Cardiac fibroblast (primary cell): ENCODE measurements around the gene LRRC15.

Source experiments
- DNase-seq, 2 donors: peaks; one replicate each; pipeline versions ENCODE4 v3.0.0 to v3.0.0-alpha.2; 2010; ENCODE audit warnings: low read depth in 2 of 2
- H3K4me3 ChIP-seq, 2 donors: replicated peaks in 1 of 2; 1 replicate in 1 of 2; 2 replicates in 1 of 2; pipeline ENCODE4 v1.5.1; 2011; ENCODE audit warnings: low read depth in 2 of 2, low read length in 2 of 2, mild to moderate bottlenecking in 2 of 2, moderate library complexity in 1 of 2
- TF ChIP-seq, protein P1 (sequence below): IDR thresholded peaks from one replicate; pipeline ENCODE4 v1.5.1; 2011; ENCODE audit warnings: low read depth, mild to moderate bottlenecking, low read length, inconsistent platforms

The LRRC15 gene

DNA sequence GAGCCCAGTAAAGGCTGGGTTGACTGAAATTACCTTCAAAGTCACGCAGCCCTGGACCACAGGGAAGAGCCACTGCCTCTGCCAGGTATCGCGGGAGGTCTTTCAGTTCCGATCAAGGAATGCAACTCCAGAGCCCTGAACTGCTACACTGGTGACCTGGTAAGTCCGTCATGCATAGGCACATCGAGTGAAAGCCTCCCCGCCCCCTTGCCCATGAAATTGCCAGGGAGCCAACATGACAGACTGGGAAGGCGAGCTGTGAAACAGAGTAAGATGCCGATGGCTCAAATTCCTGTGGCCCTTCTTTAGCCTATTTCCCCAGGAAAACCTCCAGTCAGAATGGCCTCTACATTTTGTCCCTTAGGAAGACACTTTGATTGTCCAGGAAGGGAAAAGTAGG lies 31.8 kb upstream of the LRRC15 start:
- peak in 1 of 2 donors; percentile 29 for DNase-seq
- TF ChIP-seq, protein P1, sequence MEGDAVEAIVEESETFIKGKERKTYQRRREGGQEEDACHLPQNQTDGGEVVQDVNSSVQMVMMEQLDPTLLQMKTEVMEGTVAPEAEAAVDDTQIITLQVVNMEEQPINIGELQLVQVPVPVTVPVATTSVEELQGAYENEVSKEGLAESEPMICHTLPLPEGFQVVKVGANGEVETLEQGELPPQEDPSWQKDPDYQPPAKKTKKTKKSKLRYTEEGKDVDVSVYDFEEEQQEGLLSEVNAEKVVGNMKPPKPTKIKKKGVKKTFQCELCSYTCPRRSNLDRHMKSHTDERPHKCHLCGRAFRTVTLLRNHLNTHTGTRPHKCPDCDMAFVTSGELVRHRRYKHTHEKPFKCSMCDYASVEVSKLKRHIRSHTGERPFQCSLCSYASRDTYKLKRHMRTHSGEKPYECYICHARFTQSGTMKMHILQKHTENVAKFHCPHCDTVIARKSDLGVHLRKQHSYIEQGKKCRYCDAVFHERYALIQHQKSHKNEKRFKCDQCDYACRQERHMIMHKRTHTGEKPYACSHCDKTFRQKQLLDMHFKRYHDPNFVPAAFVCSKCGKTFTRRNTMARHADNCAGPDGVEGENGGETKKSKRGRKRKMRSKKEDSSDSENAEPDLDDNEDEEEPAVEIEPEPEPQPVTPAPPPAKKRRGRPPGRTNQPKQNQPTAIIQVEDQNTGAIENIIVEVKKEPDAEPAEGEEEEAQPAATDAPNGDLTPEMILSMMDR = no peak
- no peak overlapping the region for H3K4me3 ChIP-seq

DNA sequence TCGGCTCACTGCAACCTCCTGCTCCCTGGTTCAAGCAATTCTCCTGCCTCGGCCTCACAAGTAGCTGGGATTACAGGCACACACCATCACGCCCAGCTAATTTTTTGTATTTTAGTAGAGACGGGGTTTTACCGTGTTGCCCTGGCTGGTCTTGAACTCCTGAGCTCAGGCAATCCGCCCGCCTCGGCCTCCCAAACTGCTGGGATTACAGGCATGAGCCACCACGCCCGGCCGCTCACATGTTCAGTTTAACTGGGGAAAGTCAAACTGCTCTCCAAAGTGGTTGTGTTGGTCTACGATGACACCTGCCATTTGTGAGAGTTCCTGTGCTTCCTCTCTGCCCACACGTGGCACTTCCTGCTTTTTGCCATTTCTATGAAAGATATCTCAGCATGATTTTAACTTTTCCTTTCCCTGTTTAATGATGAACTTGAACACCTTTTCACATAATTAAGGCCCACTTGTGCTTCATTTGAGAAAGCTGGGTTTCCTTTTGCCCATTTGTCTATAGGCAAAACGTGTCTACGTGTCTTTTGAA lies 30.4 kb upstream of the LRRC15 start:
- TF ChIP-seq, protein P1 = no peak
- no peak overlapping the region for H3K4me3 ChIP-seq
- no peak for DNase-seq

DNA sequence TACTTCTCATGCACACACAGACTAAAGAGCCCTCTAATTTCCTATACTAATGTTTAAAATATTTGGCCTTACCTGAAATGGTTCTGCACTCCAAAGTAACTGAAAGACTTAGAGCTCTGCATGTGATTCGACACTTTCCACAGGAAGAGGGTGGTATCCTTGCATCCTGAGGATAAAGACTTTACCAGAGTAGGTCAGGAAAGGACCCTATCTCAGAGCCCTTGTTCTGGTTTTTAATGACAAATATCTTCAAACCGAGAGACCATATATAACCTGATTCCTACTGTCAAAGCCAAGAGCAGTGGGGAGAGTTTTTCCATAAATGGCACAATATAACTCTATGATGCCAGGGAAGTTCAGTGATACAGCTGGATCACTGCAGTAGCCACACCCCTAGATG lies 29.6 kb upstream of the LRRC15 start, which contains the start of gene GP5:
Gene GP5, minus strand, starts transcription at position 101 of the 400 bp plus-strand sequence. CDS start 984 bp downstream, outside the sequence.
- TF ChIP-seq, protein P1 = no peak
- H3K4me3 ChIP-seq = peak within 1 kb of the TSS; percentile 3 to 21
- no peak for DNase-seq

DNA sequence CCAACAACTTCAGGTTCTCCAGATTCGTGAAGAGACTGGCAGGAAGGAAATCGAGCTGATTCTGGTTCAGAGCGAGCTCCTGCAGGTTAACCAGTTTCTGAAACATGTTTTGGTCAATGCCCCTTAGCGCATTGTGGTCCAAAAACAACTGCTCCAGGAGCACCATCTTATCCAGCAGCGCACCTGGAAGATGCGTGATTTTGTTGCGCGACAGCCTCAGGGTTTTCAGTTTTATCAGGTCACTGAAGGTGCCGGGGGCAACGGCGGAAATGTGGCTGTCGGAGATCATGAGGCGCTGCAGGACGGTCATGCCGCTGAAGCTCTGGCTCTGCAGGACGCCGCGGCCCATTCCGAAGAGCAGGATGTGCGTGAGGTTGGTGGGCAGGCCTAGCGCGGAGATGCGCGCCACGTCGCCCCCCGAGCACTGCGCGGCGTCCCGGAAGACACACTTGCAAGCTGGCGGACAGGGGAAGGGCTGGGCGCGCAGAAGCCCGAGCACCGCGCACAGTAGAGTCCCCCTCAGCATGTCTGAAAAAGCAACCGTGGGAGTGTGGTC lies 28.3 kb upstream of the LRRC15 start:
- H3K4me3 ChIP-seq = peak overlapping the region; percentile 3 to 21
- TF ChIP-seq, protein P1 = no peak
- DNase-seq = no peak

DNA sequence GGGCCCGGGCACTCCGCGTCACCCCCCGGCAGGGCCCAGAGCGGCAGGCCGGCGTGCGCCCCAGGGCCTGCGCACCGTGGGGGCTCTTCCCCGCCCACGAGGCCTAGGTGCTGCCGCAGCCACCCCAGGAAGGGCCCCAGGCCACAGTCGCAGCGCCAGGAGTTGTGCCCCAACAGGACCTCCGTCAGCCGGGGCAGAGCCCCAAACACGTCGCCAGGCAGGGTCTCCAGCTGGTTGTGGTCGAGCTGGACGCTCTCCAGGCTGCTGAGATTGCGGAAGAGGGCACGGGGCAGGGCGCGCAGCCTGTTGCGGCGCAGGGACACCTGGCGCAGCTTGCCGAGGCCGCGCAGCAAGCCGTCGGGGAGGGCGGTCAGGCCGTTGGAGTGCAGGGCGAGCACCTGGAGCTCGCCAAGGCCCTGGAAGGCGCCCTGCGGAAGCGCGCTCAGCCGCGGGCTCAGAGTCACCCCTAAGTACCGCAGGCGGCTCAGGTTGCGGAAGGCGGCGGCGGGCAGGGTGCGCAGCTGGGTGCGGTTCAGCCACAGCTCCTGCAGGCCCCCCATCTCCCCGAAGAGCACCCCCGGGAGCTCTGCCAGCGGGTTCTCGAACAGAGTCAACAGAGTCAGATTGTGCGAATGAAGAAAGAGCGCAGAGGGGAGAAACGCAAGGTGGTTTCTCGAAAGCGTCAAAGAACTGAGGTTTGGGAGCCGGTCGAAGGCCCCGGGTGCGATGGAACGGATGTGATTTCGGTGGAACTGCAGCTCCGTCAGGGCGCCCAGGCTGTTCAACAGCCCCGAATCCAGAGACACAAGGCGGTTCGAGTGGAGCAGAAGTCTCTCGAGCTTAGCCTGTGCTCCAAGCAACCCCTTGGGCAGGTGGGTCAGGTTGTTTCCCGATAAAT lies 27.6 kb upstream of the LRRC15 start:
- no peak for DNase-seq
- TF ChIP-seq, protein P1 = no peak
- H3K4me3 ChIP-seq = no peak overlapping the region

DNA sequence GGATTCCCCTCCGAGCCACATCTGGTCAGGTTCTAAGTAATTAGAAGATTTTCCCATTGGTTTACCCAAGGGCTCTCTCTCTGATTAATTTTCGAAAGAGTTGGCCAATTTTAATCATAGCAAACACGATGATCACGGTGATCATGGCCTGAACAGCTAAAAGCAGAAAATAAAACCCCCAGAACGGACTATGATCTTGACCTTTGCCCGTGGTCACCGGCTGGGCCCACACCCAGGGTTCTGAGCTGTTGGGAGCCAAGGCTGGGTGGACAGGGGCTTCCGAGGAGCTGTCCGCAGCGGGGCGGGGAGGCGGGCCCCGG lies 27.0 kb upstream of the LRRC15 start:
- H3K4me3 ChIP-seq = no peak overlapping the region
- TF ChIP-seq, protein P1 = no peak
- no peak for DNase-seq
